SJSA1 (cell line): ENCODE measurements around the gene PARD3B. TPM values are rescaled to one million over a fixed set of nuclear protein-coding genes. Genes with fewer than 3 reads are reported as not detected.

Experiments
- DNase-seq, 2 experiments: peaks; one replicate each; pipeline ENCODE4 v3.0.0-alpha.2; 2015 to 2020; ENCODE audit warnings: low spot score in 2 of 2, low read depth in 1 of 2
- H3K27ac ChIP-seq: fragments of 250-450 bp; sonication (Bioruptor Pico); 2 replicates; pipeline ENCODE4 v1.5.1; 2020; ENCODE audit warnings: mild to moderate bottlenecking, moderate library complexity
- H3K27me3 ChIP-seq: fragments of 250-450 bp; sonication (Bioruptor Pico); replicated peaks from 2 replicates; pipeline ENCODE4 v1.5.1; 2020; ENCODE audit warnings: mild to moderate bottlenecking, moderate library complexity
- H3K36me3 ChIP-seq: fragments of 250-450 bp; sonication (Bioruptor Pico); 2 replicates; pipeline ENCODE4 v1.5.1; 2020; ENCODE audit warnings: mild to moderate bottlenecking
- H3K4me1 ChIP-seq: fragments of 250-450 bp; sonication (Bioruptor Pico); replicated peaks from 2 replicates; pipeline ENCODE4 v1.6.1; 2021; ENCODE audit warnings: mild to moderate bottlenecking
- H3K4me3 ChIP-seq: fragments of 250-450 bp; sonication (Bioruptor Pico); 2 replicates; pipeline ENCODE4 v1.5.1; 2020; ENCODE audit warnings: mild to moderate bottlenecking
- H3K9me3 ChIP-seq: fragments of 250-450 bp; sonication (Bioruptor Pico); replicated peaks from 2 replicates; pipeline ENCODE4 v1.5.1; 2020; ENCODE audit warnings: mild to moderate bottlenecking
- total RNA-seq: library from RNA; depleted of rRNA; stranded (reverse); fragments of >200 nt; shearing (Covaris generic); gene quantifications from 2 replicates; pipeline ENCODE4 v1.2.3, GENCODE V29; 2014

The PARD3B gene
- total RNA-seq, 1 experiment from 2014 or later: 10.6 TPM

DNA sequence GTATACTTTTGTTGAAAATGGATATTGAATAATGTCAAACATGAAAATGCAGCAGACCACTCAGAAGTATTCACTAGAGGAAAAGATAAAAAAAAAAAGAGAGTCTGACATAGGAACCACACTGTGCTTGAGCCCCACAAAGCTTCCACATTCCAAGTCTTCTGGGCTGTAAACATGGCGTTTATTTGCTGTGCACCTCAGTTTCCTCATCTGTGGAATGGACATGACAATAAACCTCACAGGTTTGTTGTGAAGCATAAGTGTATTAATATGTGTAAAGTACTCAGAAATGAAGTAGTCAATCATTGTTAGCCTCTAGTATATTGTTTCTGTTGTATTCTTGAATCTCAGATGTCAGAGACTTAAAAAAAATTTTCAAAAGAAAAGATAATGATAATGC lies 611.2 kb downstream of the PARD3B start:
- no peak for DNase-seq
- no peaks in the 10 kb centered on the region for H3K36me3 ChIP-seq
- H3K27me3 ChIP-seq: no peaks in the 10 kb centered on the region
- no peaks in the 10 kb centered on the region for H3K9me3 ChIP-seq
- H3K27ac ChIP-seq: no peak overlapping the region
- H3K4me1 ChIP-seq: no peaks in the 10 kb centered on the region
- no peak overlapping the region for H3K4me3 ChIP-seq

DNA sequence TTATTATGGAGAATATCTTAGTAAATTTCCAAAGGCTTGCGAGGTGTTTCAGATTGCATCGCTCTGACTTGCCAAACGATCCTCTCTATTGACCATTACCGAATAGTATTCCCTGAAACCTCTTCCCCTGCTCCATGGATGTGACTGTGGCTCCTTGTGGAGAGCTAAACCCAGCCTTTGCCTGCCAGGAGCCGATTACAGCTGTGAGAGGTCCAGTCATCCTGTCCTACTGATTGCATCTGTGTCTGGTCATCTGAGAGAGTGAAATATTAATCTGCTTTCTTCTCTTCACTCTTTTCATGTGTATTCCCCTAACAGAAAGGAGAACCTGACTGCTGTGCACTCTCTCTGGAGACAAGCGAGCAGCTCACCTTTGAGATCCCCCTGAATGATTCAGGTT lies 613.1 kb downstream of the PARD3B start:
- Histone ChIP-seq H3K4me1 (no peaks in the 10 kb centered on the region), H3K4me3 (no peak overlapping the region), H3K27ac (no peak overlapping the region), H3K27me3 (no peaks in the 10 kb centered on the region), H3K36me3 (no peaks in the 10 kb centered on the region), H3K9me3 (no peaks in the 10 kb centered on the region)
- no peak for DNase-seq

DNA sequence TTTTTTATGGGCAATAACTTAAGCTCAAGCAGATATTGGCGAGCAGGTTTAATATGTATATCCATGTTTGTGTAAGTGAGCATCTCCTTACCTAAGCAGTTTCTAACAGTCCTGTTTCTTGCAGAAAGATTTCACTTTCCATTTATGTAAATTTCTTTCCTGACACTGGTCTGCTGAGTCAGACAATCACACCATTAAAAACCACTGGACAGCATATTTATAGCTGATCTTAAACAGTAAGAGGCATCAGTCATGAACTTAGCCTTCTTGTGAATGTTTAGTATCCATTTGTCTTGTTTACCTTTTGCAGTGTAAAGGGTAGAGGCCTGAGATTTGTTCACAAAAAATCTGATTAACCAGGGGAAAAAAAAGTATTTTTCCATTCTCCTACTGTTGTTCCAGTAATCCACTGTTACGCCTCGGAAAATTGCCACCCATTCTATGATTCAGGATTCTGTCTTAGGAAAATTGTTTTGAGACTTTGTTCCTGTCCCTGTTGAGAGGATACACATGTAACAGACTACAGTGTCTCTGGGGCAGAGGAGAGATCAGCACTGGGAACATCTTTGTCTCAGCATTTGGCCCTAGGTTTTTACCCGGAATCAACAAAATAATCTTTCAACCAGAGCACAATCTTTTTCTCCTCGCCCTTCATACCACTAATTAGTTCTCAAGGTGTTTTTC lies 616.0 kb downstream of the PARD3B start:
- H3K4me3 ChIP-seq: no peak overlapping the region
- H3K27ac ChIP-seq: no peak overlapping the region
- H3K36me3 ChIP-seq: no peaks in the 10 kb centered on the region
- no peaks in the 10 kb centered on the region for H3K4me1 ChIP-seq
- no peaks in the 10 kb centered on the region for H3K27me3 ChIP-seq
- no peak for DNase-seq
- no peaks in the 10 kb centered on the region for H3K9me3 ChIP-seq

DNA sequence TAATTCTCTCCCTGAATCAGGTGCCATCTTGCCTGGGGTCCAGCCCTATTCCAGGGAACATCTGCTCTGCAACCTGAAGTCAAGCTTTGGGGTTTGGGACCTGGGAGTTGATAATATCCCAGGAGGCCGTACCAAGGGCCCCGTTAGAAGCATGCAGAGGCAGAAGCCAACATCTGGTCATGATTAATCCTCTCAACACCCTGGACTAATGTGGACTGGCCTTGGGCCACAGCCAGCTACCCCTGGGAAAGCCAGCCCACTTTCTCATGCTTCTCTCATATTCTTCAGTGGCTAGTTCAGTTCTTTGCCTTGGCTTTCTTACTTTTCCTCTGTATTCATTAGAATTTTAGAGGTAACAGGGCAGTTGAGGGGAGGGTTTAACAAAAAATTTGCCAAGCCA lies 621.5 kb downstream of the PARD3B start:
- DNase-seq: no peak
- Histone ChIP-seq H3K36me3 (no peaks in the 10 kb centered on the region), H3K4me3 (no peak overlapping the region), H3K27me3 (no peaks in the 10 kb centered on the region), H3K9me3 (no peaks in the 10 kb centered on the region), H3K4me1 (no peaks in the 10 kb centered on the region), H3K27ac (no peak overlapping the region)

DNA sequence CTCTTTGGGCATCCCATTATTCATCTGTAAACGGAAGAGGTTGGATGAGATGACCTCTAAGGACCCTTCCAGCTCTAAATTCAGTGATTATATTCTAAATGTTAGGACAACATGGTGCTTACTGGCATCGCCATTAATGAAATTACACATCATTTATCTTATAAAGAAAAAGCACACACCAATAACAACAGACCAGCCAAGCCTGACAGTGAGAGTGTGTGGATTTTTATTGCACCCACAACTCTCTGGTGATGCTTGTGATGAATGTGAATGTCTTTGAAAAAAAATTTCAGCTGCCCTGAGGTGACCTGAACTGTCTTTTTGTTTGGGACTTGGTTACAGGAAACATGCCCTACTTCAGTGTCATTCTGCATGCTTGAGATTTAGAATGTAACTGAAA lies 623.7 kb downstream of the PARD3B start:
- no peak overlapping the region for H3K4me3 ChIP-seq
- no peaks in the 10 kb centered on the region for H3K4me1 ChIP-seq

DNA sequence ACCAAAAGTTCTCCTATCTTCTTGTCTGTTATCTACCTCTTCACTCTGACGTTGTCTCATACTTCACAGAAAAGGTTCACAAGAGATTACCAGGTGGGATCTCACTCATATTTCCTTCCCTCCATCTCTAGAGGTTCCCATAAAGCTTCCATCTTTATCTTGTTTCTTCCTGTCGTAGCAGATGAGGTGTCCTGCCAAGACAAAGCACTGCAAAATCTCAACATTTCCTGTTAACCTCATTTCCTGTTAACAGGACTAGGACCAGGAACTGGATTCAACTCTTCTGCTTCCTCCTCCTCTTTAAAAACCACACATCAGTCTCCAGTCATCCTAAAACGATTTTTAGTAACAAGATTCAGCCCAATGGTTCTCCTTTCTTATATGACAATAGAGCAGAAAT lies 624.2 kb downstream of the PARD3B start:
- no peaks in the 10 kb centered on the region for H3K4me1 ChIP-seq
- no peak overlapping the region for H3K27ac ChIP-seq
- no peak for DNase-seq
- H3K4me3 ChIP-seq: no peak overlapping the region
- H3K36me3 ChIP-seq: no peaks in the 10 kb centered on the region
- H3K9me3 ChIP-seq: no peaks in the 10 kb centered on the region
- H3K27me3 ChIP-seq: no peaks in the 10 kb centered on the region

More for the DNA sequence above, 623.7 kb downstream of the PARD3B start:
- Histone ChIP-seq H3K27ac (no peak overlapping the region), H3K36me3 (no peaks in the 10 kb centered on the region), H3K27me3 (no peaks in the 10 kb centered on the region), H3K9me3 (no peaks in the 10 kb centered on the region)
- DNase-seq: no peak

DNA sequence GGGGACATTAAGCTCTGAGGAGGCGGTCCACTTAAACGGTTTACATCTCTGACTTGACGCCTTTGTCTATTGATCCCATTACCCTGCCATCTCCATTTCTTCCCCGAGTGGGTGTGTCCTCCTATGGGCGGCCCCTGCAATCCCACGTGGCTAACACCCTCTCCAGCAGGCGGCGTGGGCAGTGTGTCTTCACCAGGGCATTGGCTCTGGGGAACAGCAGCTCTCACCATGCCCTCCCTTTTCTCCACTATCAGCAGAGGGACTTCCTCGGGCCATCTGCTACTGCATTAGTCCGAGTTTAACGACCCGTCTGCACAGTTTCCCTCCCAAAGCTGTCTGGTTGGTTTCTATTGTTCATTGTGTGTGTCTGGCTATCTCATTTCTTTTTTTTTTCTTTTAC lies 625.1 kb downstream of the PARD3B start:
- no peaks in the 10 kb centered on the region for H3K36me3 ChIP-seq
- H3K4me3 ChIP-seq: no peak overlapping the region
- H3K9me3 ChIP-seq: no peaks in the 10 kb centered on the region
- no peak for DNase-seq
- no peaks in the 10 kb centered on the region for H3K4me1 ChIP-seq
- H3K27ac ChIP-seq: no peak overlapping the region
- H3K27me3 ChIP-seq: no peaks in the 10 kb centered on the region

DNA sequence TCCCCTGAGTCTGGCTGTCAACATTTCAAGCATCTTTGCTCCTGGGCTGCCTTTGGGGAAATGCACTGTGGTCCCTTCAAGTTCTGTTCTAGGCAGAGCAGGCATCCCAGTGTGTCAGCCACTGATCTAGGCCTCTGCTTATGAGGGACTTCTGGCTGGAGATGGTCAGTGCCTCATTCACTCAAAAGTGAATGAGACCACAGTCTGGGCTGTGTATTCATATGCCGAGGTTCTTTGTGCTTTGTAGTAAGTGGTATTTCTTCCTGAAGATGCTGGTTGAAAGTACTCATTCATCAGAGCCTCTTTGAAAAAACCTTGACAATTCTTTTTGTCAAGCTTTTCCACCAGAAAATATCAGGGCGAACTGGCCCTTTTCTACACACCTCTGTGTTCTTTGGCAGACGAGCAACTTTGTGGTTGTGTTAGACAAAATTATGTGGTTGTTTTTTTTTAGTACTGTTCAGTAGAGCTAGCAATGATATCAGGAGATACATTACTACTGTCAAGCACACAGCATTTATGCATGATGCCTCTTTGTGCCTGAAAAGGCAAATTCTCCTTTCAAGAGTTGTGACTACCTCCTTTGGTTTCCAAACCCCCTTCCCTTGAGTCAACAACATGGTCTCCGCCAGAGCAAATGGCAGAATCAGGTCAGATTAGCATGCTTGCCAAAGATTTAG lies 626.1 kb downstream of the PARD3B start:
- H3K27ac ChIP-seq: no peak overlapping the region

DNA sequence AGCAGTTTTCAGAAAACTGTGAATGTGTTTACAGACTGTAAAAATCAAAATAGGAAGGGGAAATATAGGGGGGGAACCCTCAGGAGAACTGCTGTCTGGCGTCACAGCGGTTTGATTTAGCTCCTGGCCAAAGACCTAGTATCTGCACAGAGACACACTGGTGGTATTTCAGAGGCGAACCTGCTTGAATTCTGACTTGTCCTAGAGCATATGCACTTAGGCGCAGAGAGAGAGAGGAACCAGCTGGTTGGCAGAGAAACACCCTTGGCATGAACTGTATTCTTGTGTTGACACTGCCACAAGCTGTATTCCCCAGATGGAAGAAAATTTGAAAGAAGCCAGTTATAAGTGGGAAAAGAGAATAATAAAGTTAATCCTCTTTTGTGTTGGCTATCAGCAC lies 630.6 kb downstream of the PARD3B start:
- Histone ChIP-seq H3K36me3 (0 out of 2 replicates have a peak, but pooled peaks cover 2% of the 10 kb centered on the region), H3K27me3 (no peaks in the 10 kb centered on the region), H3K27ac (no peak overlapping the region), H3K4me1 (no peaks in the 10 kb centered on the region; the same call in 1 of the 2 replicates), H3K4me3 (no peak overlapping the region), H3K9me3 (no peaks in the 10 kb centered on the region)
- DNase-seq: no peak

More for the DNA sequence above, 626.1 kb downstream of the PARD3B start:
- Histone ChIP-seq H3K4me3 (no peak overlapping the region), H3K36me3 (no peaks in the 10 kb centered on the region), H3K27me3 (no peaks in the 10 kb centered on the region), H3K4me1 (no peaks in the 10 kb centered on the region), H3K9me3 (no peaks in the 10 kb centered on the region)
- no peak for DNase-seq

DNA sequence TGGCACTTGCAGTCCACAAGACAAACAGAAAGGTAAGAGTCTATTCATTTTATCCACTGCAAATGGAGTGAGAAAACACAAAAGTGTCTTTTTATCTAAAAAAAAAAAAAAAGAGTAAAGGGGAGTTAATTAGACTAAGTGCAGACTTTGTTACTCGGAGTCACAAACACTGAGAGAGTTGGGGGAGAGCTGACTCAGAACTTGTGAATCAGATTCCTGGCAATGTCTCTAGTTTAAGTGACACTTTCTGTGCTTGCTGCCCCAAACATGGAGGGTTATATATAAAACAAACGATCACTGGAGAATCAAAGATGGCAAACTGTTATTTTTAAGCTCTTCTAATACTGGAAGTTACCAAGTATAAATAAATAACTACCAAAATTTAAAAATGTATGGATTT lies 631.3 kb downstream of the PARD3B start:
- Histone ChIP-seq H3K4me3 (no peak overlapping the region), H3K36me3 (0 out of 2 replicates have a peak, but pooled peaks cover 2% of the 10 kb centered on the region)
- DNase-seq: no peak

DNA sequence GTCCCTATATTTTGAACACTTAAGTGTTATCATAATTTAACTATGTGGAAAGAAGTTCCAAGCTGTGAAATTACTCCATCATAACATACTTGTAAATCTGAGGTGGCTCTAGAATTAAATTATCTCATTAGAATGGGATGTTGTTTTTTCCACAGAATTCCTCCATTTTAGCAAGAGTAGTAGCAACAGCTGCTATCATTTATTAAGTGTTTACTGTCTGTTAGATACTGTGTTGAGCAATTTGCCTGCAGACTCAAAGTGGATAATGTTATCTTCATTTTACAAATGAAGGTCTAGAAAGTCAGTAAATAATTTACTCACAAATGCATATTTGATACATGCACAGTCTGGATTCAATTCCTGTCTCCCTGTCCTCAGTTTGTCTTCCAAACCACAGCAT lies 632.3 kb downstream of the PARD3B start:
- DNase-seq: no peak
- Histone ChIP-seq H3K9me3 (no peaks in the 10 kb centered on the region), H3K27ac (no peak overlapping the region), H3K4me3 (no peak overlapping the region), H3K36me3 (0 out of 2 replicates have a peak, but pooled peaks cover 2% of the 10 kb centered on the region), H3K27me3 (no peaks in the 10 kb centered on the region), H3K4me1 (no peaks in the 10 kb centered on the region; the same call in 1 of the 2 replicates)

More for the DNA sequence above, 631.3 kb downstream of the PARD3B start:
- no peaks in the 10 kb centered on the region; the same call in 1 of the 2 replicates for H3K4me1 ChIP-seq
- no peak overlapping the region for H3K27ac ChIP-seq
- H3K27me3 ChIP-seq: no peaks in the 10 kb centered on the region
- no peaks in the 10 kb centered on the region for H3K9me3 ChIP-seq

DNA sequence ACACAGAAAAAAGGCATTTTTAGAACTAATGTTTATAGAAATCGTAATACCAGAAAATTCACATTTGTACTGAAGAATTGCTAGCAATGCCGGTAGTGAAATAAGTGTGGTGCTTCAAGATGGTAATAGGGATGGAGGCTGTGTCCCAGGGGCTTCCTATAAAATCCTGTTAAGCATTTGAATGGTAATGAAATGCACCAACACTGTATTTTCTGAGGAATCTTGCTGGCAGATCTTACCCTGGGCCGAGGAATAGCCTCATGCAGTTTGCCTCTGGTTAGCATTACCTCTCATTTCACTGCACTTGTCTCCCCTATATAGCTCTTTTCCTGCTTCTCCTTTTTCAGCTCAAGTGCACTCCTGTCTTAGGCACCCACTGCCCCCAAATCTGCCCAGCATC lies 635.5 kb downstream of the PARD3B start:
- H3K27ac ChIP-seq: no peak overlapping the region
- no peaks in the 10 kb centered on the region; the same call in 1 of the 2 replicates for H3K4me1 ChIP-seq
- DNase-seq: no peak
- no peaks in the 10 kb centered on the region for H3K9me3 ChIP-seq
- no peak overlapping the region for H3K4me3 ChIP-seq
- 0 out of 2 replicates have a peak, but pooled peaks cover 2% of the 10 kb centered on the region for H3K36me3 ChIP-seq
- no peaks in the 10 kb centered on the region for H3K27me3 ChIP-seq

DNA sequence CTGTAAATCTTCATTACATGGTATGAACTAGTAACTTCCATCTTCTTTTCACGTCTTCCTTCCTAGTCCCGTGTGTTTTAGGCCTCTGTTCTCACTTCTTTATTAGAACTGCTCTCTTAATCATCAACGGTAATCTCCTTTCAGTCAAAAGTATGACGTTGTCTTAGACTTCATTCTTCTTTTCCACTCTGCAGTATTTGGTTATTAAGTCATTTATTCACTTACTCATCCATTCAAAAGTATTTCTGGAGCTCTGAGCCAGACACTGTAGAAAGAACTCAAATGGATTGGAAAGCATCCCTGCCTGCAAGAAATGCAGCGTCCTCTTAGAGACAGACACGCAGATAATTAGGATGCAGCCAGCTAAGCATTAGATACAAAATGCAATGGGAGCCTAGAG lies 642.5 kb downstream of the PARD3B start:
- H3K36me3 ChIP-seq: no peaks in the 10 kb centered on the region
- H3K4me1 ChIP-seq: no peaks in the 10 kb centered on the region
- H3K9me3 ChIP-seq: no peaks in the 10 kb centered on the region
- H3K4me3 ChIP-seq: no peak overlapping the region
- no peak overlapping the region for H3K27ac ChIP-seq
- DNase-seq: no peak
- H3K27me3 ChIP-seq: no peaks in the 10 kb centered on the region
